SK-N-SH (cell line): ENCODE results near the gene CACUL1.

ENCODE experiments used
- CHD2 ChIP-seq: fragments of 150-350 bp; IDR thresholded peaks from 2 replicates; pipeline ENCODE4 v1.6.1; 2018; ENCODE audit warnings: low read length; ENCODE audit not compliant: partially characterized antibody
- EP300 ChIP-seq, 2 experiments: IDR thresholded peaks; 2 replicates each; pipeline versions ENCODE4 v1.4.0 to v1.6.1; 2012; ENCODE audit warnings: borderline replicate concordance in 1 of 2, low read depth in 1 of 2, low read length in 1 of 2
- JUND ChIP-seq: IDR thresholded peaks from 2 replicates; pipeline ENCODE4 v1.4.0; 2012
- RAD21 ChIP-seq: IDR thresholded peaks from 2 replicates; pipeline ENCODE4 v1.6.1; 2012; ENCODE audit warnings: mild to moderate bottlenecking, low read length
- SIN3A ChIP-seq: IDR thresholded peaks from 2 replicates; pipeline ENCODE4 v1.6.1; 2012; ENCODE audit warnings: low read depth, mild to moderate bottlenecking, low read length, moderate library complexity, borderline replicate concordance
- TEAD4 ChIP-seq: IDR thresholded peaks from 2 replicates; pipeline ENCODE4 v1.4.0; 2012; ENCODE audit warnings: mild to moderate bottlenecking, borderline replicate concordance; ENCODE audit not compliant: insufficient read depth
- YY1 ChIP-seq: IDR thresholded peaks from 2 replicates; pipeline ENCODE4 v1.4.0; 2012; ENCODE audit warnings: low read depth, mild to moderate bottlenecking
- TF ChIP-seq, protein P1 (sequence below): fragments of 200-600 bp; sonication (generic); IDR thresholded peaks from 2 replicates; pipeline ENCODE4 v1.6.1; 2017; ENCODE audit warnings: antibody characterized with exemption, mild to moderate bottlenecking, moderate library complexity
- TF ChIP-seq, protein P2 (sequence below): IDR thresholded peaks from 2 replicates; pipeline ENCODE4 v1.6.1; 2012; ENCODE audit warnings: mild to moderate bottlenecking, low read depth, low read length, moderate library complexity

DNA sequence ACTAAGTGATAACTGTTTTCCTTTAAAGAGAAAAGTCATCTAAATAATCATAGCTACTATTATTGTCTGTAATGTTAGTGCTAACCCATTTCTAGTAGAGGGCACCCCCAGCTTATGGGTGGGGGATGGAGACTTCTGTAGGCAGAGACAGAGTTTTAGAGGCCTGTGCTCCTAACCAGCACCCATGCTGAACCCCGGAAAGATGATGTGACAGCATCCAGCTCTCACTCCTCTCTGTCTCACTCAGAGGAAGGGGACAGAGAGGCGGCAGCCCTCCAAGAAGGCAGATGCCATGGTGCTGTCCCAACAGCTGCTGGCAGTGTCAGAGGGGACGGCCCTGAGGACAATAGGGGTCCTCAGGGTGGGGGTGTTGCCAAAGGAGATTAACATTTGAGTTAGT, 84.9 kb downstream of the CACUL1 start:
- TF ChIP-seq YY1 (no peak), EP300 (IDR thresholded peaks at IDR 0.05; ENCODE audit: borderline replicate concordance in 1 of 2, low read depth in 1 of 2, low read length in 1 of 2) (no peak), SIN3A (no peak), TEAD4 (no peak), RAD21 (no peak), JUND (no peak), CHD2 (no peak)
- TF ChIP-seq, protein P1, sequence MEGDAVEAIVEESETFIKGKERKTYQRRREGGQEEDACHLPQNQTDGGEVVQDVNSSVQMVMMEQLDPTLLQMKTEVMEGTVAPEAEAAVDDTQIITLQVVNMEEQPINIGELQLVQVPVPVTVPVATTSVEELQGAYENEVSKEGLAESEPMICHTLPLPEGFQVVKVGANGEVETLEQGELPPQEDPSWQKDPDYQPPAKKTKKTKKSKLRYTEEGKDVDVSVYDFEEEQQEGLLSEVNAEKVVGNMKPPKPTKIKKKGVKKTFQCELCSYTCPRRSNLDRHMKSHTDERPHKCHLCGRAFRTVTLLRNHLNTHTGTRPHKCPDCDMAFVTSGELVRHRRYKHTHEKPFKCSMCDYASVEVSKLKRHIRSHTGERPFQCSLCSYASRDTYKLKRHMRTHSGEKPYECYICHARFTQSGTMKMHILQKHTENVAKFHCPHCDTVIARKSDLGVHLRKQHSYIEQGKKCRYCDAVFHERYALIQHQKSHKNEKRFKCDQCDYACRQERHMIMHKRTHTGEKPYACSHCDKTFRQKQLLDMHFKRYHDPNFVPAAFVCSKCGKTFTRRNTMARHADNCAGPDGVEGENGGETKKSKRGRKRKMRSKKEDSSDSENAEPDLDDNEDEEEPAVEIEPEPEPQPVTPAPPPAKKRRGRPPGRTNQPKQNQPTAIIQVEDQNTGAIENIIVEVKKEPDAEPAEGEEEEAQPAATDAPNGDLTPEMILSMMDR = no peak
- TF ChIP-seq, protein P2, sequence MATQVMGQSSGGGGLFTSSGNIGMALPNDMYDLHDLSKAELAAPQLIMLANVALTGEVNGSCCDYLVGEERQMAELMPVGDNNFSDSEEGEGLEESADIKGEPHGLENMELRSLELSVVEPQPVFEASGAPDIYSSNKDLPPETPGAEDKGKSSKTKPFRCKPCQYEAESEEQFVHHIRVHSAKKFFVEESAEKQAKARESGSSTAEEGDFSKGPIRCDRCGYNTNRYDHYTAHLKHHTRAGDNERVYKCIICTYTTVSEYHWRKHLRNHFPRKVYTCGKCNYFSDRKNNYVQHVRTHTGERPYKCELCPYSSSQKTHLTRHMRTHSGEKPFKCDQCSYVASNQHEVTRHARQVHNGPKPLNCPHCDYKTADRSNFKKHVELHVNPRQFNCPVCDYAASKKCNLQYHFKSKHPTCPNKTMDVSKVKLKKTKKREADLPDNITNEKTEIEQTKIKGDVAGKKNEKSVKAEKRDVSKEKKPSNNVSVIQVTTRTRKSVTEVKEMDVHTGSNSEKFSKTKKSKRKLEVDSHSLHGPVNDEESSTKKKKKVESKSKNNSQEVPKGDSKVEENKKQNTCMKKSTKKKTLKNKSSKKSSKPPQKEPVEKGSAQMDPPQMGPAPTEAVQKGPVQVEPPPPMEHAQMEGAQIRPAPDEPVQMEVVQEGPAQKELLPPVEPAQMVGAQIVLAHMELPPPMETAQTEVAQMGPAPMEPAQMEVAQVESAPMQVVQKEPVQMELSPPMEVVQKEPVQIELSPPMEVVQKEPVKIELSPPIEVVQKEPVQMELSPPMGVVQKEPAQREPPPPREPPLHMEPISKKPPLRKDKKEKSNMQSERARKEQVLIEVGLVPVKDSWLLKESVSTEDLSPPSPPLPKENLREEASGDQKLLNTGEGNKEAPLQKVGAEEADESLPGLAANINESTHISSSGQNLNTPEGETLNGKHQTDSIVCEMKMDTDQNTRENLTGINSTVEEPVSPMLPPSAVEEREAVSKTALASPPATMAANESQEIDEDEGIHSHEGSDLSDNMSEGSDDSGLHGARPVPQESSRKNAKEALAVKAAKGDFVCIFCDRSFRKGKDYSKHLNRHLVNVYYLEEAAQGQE = no peak
